GM15510 (cell line): ENCODE data around the gene ARL2BP.

ENCODE experiments used
- POLR2A ChIP-seq: IDR thresholded peaks from 3 replicates; pipeline ENCODE4 v1.6.1; 2011; ENCODE audit warnings: borderline replicate concordance; ENCODE audit not compliant: insufficient read length; ENCODE audit errors: extremely low read depth

The ARL2BP gene

DNA sequence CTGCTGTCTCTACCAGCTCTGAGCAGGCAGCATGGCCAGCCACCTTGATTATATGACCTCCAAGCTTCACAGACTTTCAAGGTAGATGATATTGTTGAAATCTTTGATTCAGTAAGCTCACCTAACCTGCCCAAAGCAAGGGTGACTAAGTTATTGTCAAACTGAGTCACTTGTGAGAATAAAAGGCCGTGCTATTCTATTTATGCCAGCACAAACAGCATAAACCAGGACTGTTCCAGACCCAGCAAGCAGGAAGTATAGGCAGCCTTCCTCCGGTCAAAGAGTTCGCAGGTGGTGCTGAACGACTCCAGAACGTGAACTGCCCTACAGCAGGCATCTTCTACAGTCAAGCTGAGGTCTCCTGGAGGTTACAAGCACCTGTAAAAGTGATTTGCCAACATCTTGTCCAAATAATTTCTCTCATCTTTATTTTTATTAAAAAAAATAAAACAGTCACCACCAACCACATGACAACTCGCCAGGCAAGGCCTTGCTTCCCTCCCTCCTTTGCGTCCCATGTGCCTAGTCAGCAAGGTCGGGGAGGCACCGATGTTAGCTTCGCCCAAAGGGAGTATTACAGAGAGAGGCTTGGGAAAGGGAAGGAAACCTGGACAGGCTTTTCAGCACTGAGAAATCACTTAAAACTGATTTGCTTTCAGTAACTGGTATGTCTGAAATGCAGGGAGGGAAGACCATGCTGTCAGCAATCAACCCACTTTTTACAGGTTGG lies 10.8 kb downstream of the ARL2BP start:
- no peak for TF ChIP-seq POLR2A

DNA sequence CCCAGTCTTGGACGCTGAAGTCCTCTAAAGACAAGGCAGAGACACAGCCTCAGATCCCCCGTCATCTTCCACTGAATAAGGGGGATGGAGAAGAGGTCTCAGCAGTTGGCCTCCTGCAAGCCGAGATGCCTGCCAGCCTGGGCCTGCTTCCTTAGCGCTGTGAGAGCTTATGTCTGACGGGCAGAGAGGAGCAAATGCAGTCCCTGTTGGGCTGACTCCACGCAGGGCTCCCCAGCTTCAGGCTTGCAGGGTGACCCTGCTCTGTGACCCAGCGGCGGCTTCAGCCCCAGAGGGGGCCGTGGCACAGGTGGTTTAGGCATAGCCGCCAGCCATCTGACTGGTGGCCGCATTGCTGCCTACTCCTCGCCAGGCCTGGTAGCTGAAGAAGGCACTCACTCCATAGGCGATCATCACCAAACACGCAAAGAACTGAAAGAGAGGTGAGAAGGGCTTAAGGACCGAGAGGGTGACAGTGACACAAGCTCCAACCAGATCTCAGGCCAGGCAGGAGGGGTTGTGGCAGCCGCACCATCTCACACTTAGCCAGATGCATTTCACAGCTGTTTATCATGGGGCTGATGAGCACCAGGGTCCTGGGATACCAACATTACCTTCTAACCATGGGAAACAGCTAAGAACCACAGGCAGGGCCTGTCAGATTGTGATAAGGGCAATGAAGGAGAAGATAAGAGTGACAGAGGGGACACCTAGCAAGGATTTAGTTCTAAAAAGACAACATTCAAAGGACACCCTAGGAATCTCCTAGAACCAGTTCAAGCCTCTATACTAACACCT lies 11.7 kb downstream of the ARL2BP start:
- TF ChIP-seq POLR2A: no peak

DNA sequence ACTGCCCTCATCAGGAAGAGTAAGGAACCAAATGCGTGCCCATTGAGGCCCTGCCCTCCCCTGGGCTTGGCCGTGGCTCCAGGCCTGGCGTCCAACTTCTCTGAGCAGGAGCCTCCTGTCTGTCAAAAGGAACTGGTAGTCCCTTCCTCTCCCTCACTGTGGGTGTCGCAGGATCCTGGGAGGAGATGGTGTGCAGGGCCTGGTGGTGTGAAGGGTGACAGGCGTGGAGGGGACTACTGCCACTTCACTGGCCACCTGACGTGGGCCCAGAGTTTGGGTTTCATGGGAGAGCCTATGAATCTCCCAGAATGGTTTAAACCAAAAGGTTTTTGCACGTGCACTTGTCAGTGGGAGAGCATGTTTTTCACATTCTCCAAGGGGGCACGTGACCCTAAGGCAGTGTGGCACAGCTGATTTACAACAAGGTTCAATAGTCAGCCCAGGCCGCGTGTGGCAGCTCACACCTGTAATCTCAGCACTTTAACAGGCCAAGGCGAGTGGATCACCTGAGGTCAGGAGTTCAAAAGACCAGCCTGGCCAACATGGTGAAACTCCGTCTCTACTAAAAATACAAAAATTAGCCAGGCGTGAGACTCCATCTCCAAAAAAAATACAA lies 12.5 kb downstream of the ARL2BP start:
- TF ChIP-seq POLR2A: no peak

DNA sequence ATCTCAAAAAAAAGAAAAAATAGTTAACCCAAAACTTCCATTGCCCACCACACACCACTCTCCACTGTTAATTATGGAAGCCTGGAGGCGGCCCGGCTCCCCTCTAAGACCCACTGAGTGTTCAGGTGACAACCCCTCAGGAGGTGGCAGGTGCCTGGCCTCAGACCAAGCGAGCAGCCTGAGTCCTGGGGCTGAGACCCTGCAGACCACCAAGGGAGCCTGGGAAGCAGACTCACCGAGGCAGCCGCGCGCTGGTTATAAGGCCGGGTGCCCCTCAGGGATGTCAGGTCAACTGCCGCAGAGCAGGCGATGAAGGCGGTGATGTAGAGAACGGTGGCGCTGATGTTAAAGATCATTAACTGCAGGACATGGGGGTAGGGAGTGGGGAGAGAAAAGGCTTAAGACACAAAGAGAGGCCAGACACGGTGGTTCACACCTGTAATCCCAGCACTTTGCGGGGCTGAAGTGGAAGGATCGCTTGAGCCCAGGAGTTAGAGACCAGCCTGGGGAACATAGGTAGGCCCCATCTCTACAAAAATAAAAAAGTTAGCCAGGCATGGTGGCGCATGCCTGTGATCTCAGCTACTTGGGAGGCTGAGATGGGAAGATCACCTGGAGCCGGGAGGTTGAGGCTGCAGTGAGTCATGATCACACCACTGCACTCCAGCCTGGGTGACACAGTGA lies 13.3 kb downstream of the ARL2BP start:
- TF ChIP-seq POLR2A: no peak

DNA sequence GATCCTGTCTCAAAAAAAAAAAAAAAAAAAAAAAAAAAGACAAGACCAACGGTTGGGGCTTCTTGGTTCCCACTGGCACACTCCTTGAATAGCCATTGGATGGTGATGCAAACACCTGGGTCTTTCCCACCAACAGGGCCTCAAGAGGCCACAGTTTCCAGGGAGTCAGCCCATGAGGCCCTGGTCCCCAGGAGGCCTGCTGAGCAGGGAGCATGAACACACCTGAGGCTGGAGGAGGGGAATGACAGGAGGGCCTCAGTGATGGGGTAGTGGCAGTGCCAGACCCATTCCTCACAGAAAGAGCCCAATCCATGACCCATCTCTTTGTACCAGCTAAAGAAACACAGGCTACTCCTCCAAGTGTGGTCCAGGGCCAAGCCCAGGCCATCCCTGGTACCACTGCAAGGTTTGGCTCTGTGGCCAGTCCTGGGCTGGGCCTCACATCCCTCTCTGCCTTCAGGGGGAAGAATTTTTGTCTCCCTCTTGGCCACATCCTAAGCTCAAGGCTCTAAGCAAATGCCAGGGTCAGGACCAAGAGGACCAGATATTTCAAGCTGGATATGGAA lies 13.9 kb downstream of the ARL2BP start:
- no peak for TF ChIP-seq POLR2A

DNA sequence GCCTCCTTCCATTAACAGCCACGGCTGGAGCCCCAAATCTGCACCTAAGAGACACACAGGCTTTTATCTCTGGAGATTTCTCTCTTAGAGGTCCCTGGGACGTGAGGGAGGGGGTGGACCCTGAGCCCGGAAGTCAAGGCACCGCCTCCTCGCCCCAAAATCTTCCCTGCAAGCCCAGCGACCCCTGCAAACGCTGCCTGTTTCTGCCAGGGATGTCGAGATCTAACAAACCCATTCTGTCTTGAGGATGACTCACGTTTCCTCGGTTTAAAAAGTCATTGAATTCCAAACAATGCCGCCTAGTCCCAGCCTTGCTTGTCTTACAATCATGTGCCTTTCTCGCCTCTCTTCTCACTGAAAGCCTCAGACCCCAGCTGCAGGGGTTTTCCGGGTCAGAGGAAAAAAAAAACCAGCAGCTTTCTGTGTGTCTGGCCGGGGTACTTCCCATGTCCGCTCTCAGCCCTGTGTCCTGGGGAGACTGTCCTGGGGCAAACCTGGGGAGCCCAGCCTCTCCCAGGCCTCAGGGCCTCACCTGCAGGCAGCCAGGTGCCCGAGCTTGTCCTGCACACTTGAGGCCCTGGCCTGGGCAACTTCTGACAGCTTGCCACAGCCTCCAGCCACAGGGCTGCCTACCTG lies 15.4 kb downstream of the ARL2BP start:
- no peak for TF ChIP-seq POLR2A

DNA sequence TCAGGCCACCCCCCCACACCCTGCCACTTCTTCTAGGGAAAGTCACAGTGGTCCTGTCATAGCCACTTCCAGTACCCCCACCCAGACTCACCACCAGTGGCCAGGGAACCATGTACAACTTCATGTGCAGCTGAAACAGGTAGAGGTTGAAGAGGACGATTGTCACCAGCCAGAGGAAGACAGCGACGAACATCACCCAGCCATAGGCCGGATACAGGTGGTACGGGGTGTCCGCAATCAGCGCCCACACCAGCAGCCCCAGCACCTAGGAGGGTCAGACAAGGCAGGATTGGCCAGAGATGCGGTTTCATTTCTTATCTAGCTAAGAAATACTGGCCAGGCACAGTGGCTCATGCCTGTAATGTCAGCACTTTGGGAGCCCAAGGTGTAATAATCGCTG lies 16.7 kb downstream of the ARL2BP start:
- no peak for TF ChIP-seq POLR2A

DNA sequence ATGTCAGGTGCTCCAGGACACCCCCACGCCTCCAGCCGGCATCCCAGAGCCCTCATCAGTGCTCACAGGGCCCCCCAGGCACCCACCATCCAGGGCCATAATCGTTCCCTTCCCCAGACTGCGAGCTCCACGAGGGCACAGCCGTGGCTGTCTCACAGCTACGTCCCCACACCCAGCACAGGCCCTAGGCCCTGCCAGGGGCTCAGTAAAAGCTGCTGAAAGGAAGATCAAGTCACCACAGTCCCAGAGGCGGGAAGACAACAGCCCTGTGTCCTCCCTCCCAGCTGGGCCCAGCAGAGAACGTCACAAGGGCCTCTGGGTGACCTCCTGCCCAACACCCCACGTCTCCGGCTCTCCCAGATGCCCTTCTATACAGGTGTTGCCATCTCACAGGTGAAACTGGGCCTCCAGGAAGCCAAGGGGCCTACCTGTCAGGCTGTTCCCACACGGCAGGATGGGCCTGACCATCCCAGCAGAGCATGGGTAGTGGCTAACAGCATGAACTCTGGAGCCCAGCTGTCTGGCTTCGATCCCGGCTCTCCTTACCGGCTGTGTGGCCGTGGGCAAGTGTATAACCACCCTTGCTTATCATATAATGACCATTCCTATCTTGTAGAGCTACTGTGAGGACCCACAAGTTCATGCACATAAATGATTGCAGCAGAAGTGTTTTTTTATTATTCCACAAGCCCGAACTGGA lies 17.9 kb downstream of the ARL2BP start:
- TF ChIP-seq POLR2A: no peak

DNA sequence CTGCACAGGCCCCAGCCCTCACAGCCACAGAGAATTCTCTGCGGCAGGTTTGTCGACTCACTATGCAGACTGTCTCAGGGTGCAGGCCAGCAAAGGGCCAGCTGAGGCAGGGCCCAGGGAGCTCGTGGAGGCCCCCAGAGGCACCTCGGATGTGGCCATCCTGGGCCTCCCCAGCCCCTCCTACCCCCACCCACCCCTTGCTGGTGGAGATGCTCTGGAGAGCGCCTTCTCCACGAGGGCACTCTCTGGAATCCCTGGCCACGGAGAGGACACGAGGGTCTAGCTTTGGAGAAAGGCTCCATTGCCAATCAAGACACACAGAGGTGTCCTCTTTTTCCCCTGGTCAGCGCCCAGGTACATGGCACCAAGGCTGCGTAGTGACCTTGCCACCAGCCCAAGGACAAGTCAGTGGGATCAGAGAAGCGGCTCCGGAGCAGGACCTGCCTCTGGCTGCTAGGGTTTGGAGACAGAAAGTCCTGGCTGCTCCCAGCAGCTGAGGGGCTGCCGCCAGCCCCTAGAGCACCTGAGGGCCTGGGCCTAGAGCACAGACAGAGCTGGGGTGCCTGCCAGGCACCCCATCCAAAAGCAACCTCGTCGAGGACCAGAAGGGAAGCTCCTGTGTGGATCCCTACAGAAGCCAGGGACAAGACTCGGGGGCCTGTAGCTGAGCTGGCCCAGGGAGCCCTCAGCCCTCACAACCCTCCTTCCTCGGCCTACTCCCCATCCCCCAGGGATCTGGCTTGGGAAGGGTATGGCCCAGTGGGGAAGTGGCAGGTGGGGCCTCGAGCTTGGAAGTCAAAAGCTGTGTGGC lies 18.7 kb downstream of the ARL2BP start:
- no peak for TF ChIP-seq POLR2A

DNA sequence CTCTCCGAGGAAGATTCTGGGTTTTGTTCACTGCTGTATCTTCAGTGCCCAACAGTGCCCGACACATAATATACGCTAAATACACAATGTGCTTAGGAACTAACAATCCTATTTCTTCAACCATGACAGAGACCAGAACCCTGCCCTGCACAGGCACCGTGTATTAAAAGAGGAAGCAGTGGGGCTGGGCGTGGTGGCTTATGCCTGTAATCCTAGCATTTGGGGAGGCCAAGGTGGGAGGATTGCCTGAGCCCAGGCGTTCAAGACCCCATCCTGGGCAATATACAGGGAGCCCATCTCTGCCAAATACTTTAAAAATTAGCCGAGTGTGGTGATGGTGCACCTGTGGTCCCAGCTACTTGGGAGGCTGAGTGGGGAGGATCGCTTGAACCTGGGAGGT lies 19.3 kb downstream of the ARL2BP start:
- no peak for TF ChIP-seq POLR2A

DNA sequence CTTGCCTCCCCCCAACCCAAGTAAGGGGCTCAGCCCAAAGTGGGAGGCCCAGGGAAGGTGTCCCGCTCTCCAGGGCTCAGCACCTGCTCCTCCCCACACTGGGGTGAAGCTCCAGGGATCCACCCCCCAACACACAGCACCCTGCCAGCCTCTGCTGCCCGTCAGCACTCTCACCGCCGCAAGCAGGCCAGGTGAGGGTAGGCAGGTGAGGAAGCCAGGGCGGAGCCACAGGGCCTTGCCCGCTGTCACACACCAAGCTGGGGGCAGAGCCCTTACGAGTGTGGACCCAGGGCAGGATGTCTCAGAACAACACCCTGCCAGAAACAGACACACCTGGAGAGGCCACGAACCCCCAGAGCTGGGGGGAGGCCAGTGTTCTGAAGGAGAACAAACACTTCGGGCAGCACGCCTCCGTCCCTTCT lies 19.9 kb downstream of the ARL2BP start:
- no peak for TF ChIP-seq POLR2A

DNA sequence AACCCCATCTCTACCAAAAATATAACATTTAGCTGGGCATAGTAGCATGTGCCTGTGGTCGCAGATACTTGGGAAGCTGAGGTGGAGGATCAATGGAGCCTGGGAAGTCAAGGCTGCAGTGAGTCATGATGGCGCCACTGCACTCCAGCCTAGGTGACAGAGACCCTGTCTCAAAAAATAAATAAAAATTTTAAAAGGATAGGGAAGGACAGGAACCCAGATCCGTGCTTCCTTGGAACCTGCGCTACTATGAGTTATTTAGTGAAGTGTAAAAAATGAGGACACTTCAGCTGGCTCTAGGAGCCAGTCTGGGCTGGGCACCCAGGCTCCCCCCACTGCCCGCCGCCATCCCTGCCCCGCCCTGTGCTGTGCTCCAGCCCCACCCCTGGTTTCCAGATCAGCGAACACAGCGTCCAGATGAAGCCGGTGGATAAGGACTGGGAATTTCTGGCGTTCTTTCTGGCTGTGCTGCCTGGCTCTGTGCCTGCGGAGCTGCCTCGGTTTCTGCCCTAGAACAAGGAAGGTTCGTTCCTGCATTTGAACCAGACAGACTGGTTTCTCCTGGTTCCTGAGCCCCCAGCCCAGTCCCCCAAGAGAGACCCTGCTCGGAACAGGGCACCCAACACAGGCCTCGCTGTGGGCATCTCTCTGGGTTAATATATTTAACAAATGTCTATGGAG lies 20.9 kb downstream of the ARL2BP start:
- TF ChIP-seq POLR2A: no peak

DNA sequence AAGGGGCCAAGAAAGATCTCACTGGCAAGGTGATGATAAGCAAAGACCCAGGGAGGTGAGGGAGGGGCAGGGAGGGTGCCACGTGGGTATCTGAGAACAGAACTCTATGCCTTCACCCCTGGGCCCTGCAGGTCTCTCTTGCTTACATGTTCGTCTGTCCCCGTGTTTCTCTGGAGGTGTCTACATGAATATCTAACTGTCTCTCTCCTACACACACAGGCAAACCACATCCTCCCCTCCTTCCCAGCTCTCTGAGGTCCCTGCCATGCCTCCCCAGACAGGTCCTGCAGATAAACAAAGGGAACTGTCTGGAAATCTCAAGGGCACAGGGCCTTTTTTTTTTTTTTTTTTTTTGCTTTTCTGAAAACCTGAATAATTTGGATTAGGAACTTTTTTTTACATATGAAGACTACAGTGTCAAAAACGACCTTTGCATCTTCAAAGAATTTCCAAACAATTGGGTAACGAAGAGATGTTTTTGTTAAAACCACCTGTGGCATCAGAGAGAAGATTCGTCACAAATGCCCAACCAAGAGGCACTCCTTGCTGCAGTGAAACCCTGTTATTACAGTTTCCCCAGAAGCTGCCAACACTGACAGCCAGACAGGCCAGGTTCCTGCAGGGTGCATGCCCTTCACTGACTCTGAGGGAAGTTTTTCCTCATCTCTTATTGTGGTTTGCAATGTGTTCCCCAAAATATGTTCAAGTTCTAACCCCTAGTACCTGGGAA lies 21.6 kb downstream of the ARL2BP start:
- no peak for TF ChIP-seq POLR2A
